ENCODE data around the gene ST7L.
"Not testable (repeated sequence)": the region's sequence is repeated elsewhere in the genome, so short reads cannot be mapped to it uniquely, and the experiment has no call there.

The ST7L gene

GRCh38 chr1:112513112-112513870 lies 105.7 kb downstream of the ST7L start:
- no peak for DNase-seq

- DNase-seq: no peak
These were observed 107.0 kb downstream of the ST7L start for GRCh38 chr1:112511897-112512296.

- no peak for DNase-seq
These were observed 108.6 kb downstream of the ST7L start for GRCh38 chr1:112510340-112510739.

- no peak for DNase-seq
These were observed 109.2 kb downstream of the ST7L start for GRCh38 chr1:112509660-112510178.

GRCh38 chr1:112509005-112509659 lies 109.8 kb downstream of the ST7L start:
- no peak for DNase-seq

GRCh38 chr1:112508278-112509004 lies 110.5 kb downstream of the ST7L start, which contains the start of gene WNT2B:
TSS of gene WNT2B (plus strand) at chr1:112508965. CDS start at chr1:112509263, 298 bp downstream.
- peak; percentile 45 for DNase-seq

- DNase-seq: no peak
These were observed 111.0 kb downstream of the ST7L start for GRCh38 chr1:112507921-112508277.

GRCh38 chr1:112507336-112507735 lies 111.6 kb downstream of the ST7L start:
- no peak for DNase-seq

GRCh38 chr1:112506731-112507130 lies 112.2 kb downstream of the ST7L start:
- DNase-seq: no peak

GRCh38 chr1:112506306-112506705 lies 112.6 kb downstream of the ST7L start:
- DNase-seq: no peak

- DNase-seq: no peak
These were observed 113.1 kb downstream of the ST7L start for GRCh38 chr1:112505878-112506277.

GRCh38 chr1:112505400-112505785 lies 113.5 kb downstream of the ST7L start:
- no peak for DNase-seq

GRCh38 chr1:112504661-112505399 lies 114.1 kb downstream of the ST7L start:
- DNase-seq: no peak

- no peak for DNase-seq
These were observed 114.8 kb downstream of the ST7L start for GRCh38 chr1:112504001-112504660.

GRCh38 chr1:112502826-112503225 lies 116.1 kb downstream of the ST7L start:
- no peak for DNase-seq

GRCh38 chr1:112501810-112502641 lies 116.9 kb downstream of the ST7L start:
- DNase-seq: peak; percentile 40

GRCh38 chr1:112496290-112496689 lies 122.7 kb downstream of the ST7L start:
- DNase-seq: no peak

- DNase-seq: no peak
These were observed 125.6 kb downstream of the ST7L start for GRCh38 chr1:112493351-112493750.

- DNase-seq: no peak
These were observed 126.9 kb downstream of the ST7L start for GRCh38 chr1:112492076-112492475.

- DNase-seq: no peak
These were observed 130.8 kb downstream of the ST7L start for GRCh38 chr1:112488141-112488540.

- not testable (repeated sequence) for DNase-seq
These were observed 131.3 kb downstream of the ST7L start for GRCh38 chr1:112487686-112488085.

Data from CD4-positive, alpha-beta T cell treated with Interferon gamma for 1 hour (primary cell).